Transverse colon (tissue), 4 donors: Measurements from ENCODE around the gene COMMD1. TPM values are rescaled to one million over a fixed set of nuclear protein-coding genes. Genes with fewer than 3 reads are reported as not detected.

Source experiments
- DNase-seq: peaks from one replicate; pipeline ENCODE4 v3.0.0-alpha.2; 2019
- H3K27ac ChIP-seq, 4 donors: fragments of 200-600 bp; sonication (generic); 2 replicates each; pipeline ENCODE4 v1.5.1; 2016 to 2018; ENCODE audit warnings: inconsistent platforms in 4 of 4
- H3K27me3 ChIP-seq: fragments of 200-600 bp; sonication (generic); 2 replicates; pipeline ENCODE4 v1.5.1; 2017; ENCODE audit warnings: inconsistent platforms
- H3K36me3 ChIP-seq, 4 donors: fragments of 200-600 bp; sonication (generic); 2 replicates each; pipeline ENCODE4 v1.5.1; 2017 to 2019; ENCODE audit warnings: inconsistent platforms in 4 of 4
- H3K4me1 ChIP-seq, 4 donors: fragments of 200-600 bp; sonication (generic); 2 replicates each; pipeline ENCODE4 v1.5.1; 2017 to 2020; ENCODE audit warnings: inconsistent platforms in 4 of 4
- H3K4me3 ChIP-seq, 4 donors: fragments of 200-600 bp; sonication (generic); 1 replicate in 1 of 4; 2 replicates in 3 of 4; pipeline versions ENCODE4 v1.5.1 to v1.6.1; 2017 to 2019; ENCODE audit warnings: inconsistent platforms in 4 of 4
- H3K9me3 ChIP-seq, 2 donors: fragments of 200-600 bp; sonication (generic); 2 replicates each; pipeline ENCODE4 v1.5.1; 2017 to 2019; ENCODE audit warnings: inconsistent platforms in 2 of 2
- EP300 ChIP-seq: sonication (generic); formaldehyde crosslinking; IDR thresholded peaks from one replicate; pipeline ENCODE4 v1.6.1; 2017; ENCODE audit warnings: antibody characterized with exemption, low read depth
- POLR2A ChIP-seq: fragments of 450-650 bp; IDR thresholded peaks from one replicate; pipeline ENCODE4 v1.6.1; 2016; ENCODE audit warnings: antibody characterized with exemption, mild to moderate bottlenecking, moderate library complexity
- POLR2AphosphoS5 ChIP-seq, 3 donors: sonication (generic); formaldehyde crosslinking; IDR thresholded peaks; one replicate each; pipeline ENCODE4 v1.6.1; 2016; ENCODE audit warnings: antibody characterized with exemption in 3 of 3
- WGBS, 2 donors: methylation state at CpG; one replicate each; pipeline ENCODE4 v1.1.5; 2018; ENCODE audit warnings: low coverage in 1 of 2; 5-methylcytosine and 5-hydroxymethylcytosine counted together
- in situ Hi-C, 4 donors: fragments of 200-750 bp; cut with MboI; loops; one replicate each; pipeline versions ENCODE4 v1.15.0 to v1.15.1; 2017; ENCODE audit warnings: low sequenced_read_pairs in 3 of 4, low pct_ligation_motif_present in 1 of 4, low pct_unique_long_range_greater_than_20kb in 1 of 4
- intact Hi-C: fragments of 100-400 bp; cut with DNase I; formaldehyde crosslinking; loops from one replicate; pipeline ENCODE4 v1.15.1; 2023; ENCODE audit warnings: low total_unique reads
- total RNA-seq, 4 donors: library from RNA; depleted of rRNA; stranded (reverse); fragments of >200 nt; gene quantifications; one replicate each; pipeline ENCODE4 v1.1.0, GENCODE V29; 2016
- TF ChIP-seq, protein P1 (sequence below), 5 experiments: fragments of 200-600 bp in 3 of 5; fragments of 450-650 bp in 2 of 5; sonication (generic) in 3 of 5; IDR thresholded peaks; 1 replicate in 2 of 5; 2 replicates in 3 of 5; pipeline ENCODE4 v1.5.1; 2016 to 2017; ENCODE audit warnings: antibody characterized with exemption in 5 of 5, inconsistent platforms in 3 of 5, mild to moderate bottlenecking in 2 of 5, moderate library complexity in 1 of 5

COMMD1 gene
- total RNA-seq, 4 donors from 2014 or later = 28.9 to 61.0 (median 36.8) TPM

GRCh38 chr2:61885896-61886603, 19.4 kb upstream of the COMMD1 start:
- TF ChIP-seq, protein P1, sequence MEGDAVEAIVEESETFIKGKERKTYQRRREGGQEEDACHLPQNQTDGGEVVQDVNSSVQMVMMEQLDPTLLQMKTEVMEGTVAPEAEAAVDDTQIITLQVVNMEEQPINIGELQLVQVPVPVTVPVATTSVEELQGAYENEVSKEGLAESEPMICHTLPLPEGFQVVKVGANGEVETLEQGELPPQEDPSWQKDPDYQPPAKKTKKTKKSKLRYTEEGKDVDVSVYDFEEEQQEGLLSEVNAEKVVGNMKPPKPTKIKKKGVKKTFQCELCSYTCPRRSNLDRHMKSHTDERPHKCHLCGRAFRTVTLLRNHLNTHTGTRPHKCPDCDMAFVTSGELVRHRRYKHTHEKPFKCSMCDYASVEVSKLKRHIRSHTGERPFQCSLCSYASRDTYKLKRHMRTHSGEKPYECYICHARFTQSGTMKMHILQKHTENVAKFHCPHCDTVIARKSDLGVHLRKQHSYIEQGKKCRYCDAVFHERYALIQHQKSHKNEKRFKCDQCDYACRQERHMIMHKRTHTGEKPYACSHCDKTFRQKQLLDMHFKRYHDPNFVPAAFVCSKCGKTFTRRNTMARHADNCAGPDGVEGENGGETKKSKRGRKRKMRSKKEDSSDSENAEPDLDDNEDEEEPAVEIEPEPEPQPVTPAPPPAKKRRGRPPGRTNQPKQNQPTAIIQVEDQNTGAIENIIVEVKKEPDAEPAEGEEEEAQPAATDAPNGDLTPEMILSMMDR (IDR thresholded peaks at IDR 0.05) = no peak
- TF ChIP-seq POLR2AphosphoS5 (IDR thresholded peaks at IDR 0.05) (no peak), EP300 (no peak), POLR2A (no peak)
- in situ Hi-C loops = no loop called here
- intact Hi-C loops = no loop called here
- no peaks in the 10 kb centered on the region for H3K9me3 ChIP-seq
- DNase-seq = no peak
- H3K4me3 ChIP-seq = no peak overlapping the region
- H3K27me3 ChIP-seq = no peaks in the 10 kb centered on the region
- H3K27ac ChIP-seq = no peak overlapping the region
- 83 to 93% methylated on average over 5 to 18 of the region's 18 CpGs for WGBS, 2 donors
- H3K4me1 ChIP-seq = peaks cover 0 to 18% (median 14%) of the 10 kb centered on the region in 4 donors
- H3K36me3 ChIP-seq = peaks cover 0 to 30% (median 14%) of the 10 kb centered on the region in 4 donors

- H3K9me3 ChIP-seq = no peaks in the 10 kb centered on the region
- no peaks in the 10 kb centered on the region for H3K27me3 ChIP-seq
- H3K4me3 ChIP-seq = peak overlapping the region; percentile 48 to 79 (median 62)
- no peak for TF ChIP-seq POLR2A
- no peak for TF ChIP-seq POLR2AphosphoS5 (IDR thresholded peaks at IDR 0.05)
- DNase-seq = no peak
- in situ Hi-C loops = no loop called here
- peaks cover 0 to 13% (median 6%) of the 10 kb centered on the region in 4 donors for H3K36me3 ChIP-seq
- H3K4me1 ChIP-seq = peaks cover 0 to 18% (median 14%) of the 10 kb centered on the region in 4 donors
- peak overlapping the region; percentile 84 to 93 (median 92) for H3K27ac ChIP-seq
- WGBS, 2 donors = 0% methylated on average over 18 of the region's 18 CpGs
- intact Hi-C loops = no loop called here
Measured at GRCh38 chr2:61887717-61888266, 17.7 kb upstream of the COMMD1 start.

DNA sequence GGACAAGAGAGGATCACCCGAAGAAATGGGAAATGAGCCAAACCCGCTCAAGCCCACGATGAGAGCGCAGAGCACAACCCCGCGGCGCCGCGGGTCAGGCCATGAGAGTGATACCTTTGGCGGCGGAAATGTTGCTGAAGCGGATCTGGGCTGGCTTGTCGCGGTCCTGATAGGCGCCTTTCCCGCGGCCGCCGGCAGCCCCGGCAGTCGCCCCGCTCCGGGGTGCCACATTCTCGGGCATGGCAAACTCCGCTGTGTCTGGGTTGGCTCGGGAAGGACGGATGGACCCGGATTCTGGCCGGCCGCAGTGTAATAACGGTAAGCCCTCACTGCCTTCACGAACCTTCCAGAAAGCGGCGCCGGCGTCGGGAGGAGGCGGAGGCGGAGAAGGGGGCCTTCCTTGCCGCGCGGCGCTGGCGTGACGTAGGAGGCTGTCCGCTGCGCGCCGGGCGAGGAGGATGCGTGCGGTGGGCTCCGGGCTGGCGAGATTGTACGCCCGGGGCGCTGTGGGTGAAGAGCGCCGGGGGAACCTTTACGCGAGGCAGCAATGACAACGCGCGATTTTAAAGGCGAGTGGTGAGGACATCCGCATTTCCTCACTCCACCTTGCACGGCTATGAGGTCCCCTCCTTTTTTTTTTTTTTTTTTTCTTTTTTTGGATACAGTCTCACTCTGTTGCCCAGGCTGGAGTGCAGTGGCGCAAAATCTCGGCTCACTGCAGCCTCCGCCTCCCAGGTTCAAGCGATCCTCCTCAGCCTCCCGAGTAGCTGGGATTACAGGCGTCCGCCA, 17.0 kb upstream of the COMMD1 start, which contains the start of gene CCT4:
Gene CCT4 (minus strand): TSS at position 390 of the 789 bp plus-strand sequence. CDS start 149 bp downstream, at position 241.
- in situ Hi-C loops = no loop called here
- DNase-seq = peak; percentile 91
- no peaks in the 10 kb centered on the region for H3K27me3 ChIP-seq
- H3K4me1 ChIP-seq = peaks cover 0 to 18% (median 14%) of the 10 kb centered on the region in 4 donors
- peaks cover 0 to 7% (median 3%) of the 10 kb centered on the region in 4 donors for H3K36me3 ChIP-seq
- 1% methylated on average over 46 of the region's 74 CpGs; no CpG with 5 or more reads in 1 of the 2 donors for WGBS, 2 donors
- peak within 1 kb of the TSS; percentile 84 to 93 (median 92) for H3K27ac ChIP-seq
- no peaks in the 10 kb centered on the region for H3K9me3 ChIP-seq
- H3K4me3 ChIP-seq = peak within 1 kb of the TSS; percentile 48 to 79 (median 62)
- intact Hi-C loops = no loop called here
- TF ChIP-seq POLR2AphosphoS5 (IDR thresholded peaks at IDR 0.05) (peak; percentile 89 to 95 (median 92)), POLR2A (peak; percentile 78), EP300 (no peak)

GRCh38 chr2:61898810-61899209, 6.7 kb upstream of the COMMD1 start:
- 22 to 31% methylated on average over 2 of the region's 2 CpGs for WGBS, 2 donors
- DNase-seq = no peak
- in situ Hi-C loops = no loop called here

More at GRCh38 chr2:61898810-61899209, 6.7 kb upstream of the COMMD1 start:
- Histone ChIP-seq H3K9me3 (no peaks in the 10 kb centered on the region), H3K4me1 (no peaks in the 10 kb centered on the region), H3K36me3 (no peaks in the 10 kb centered on the region), H3K27me3 (no peaks in the 10 kb centered on the region), H3K27ac (no peak overlapping the region), H3K4me3 (no peak overlapping the region)
- TF ChIP-seq, protein P1 (IDR thresholded peaks at IDR 0.05) = no peak
- TF ChIP-seq POLR2A (no peak), EP300 (no peak)
- intact Hi-C loops = no loop called here
